HepG2 (cell line): ENCODE data around the gene PEPD.

ENCODE experiments used
- CBX5 ChIP-seq: sonication (generic); formaldehyde crosslinking; IDR thresholded peaks from 2 replicates; pipeline ENCODE4 v1.4.0; 2020; ENCODE audit warnings: missing genetic modification reagents, borderline replicate concordance
- CTCF ChIP-seq: sonication (generic); formaldehyde crosslinking; IDR thresholded peaks from 2 replicates; pipeline ENCODE4 v1.5.0; 2020; ENCODE audit warnings: mild to moderate bottlenecking, missing genetic modification reagents, moderate library complexity
- KLF9 ChIP-seq: IDR thresholded peaks from 2 replicates; pipeline ENCODE4 v1.6.1; 2016; ENCODE audit warnings: low read depth
- NR1H2 ChIP-seq: sonication (generic); formaldehyde crosslinking; IDR thresholded peaks from 2 replicates; pipeline ENCODE4 v1.8.1; 2022; ENCODE audit warnings: low read depth, missing genetic modification reagents, borderline replicate concordance
- SP1 ChIP-seq, 2 experiments: fragments of 450-650 bp in 1 of 2; sonication (generic) in 1 of 2; formaldehyde crosslinking in 1 of 2; IDR thresholded peaks; 2 replicates each; pipeline versions ENCODE4 v1.4.0 to v1.6.1; 2016 to 2020; ENCODE audit warnings: missing genetic modification reagents in 1 of 2
- ZBTB34 ChIP-seq: sonication (generic); formaldehyde crosslinking; IDR thresholded peaks from 2 replicates; pipeline ENCODE4 v1.8.0; 2022; ENCODE audit warnings: mild to moderate bottlenecking, missing genetic modification reagents
- ZFP1 ChIP-seq: IDR thresholded peaks from 2 replicates; pipeline ENCODE4 v1.6.1; 2016
- ZFP36 ChIP-seq: fragments of 150-350 bp; IDR thresholded peaks from 2 replicates; pipeline ENCODE4 v1.6.1; 2018; ENCODE audit warnings: borderline replicate concordance, low read length, low read depth; ENCODE audit not compliant: partially characterized antibody

DNA sequence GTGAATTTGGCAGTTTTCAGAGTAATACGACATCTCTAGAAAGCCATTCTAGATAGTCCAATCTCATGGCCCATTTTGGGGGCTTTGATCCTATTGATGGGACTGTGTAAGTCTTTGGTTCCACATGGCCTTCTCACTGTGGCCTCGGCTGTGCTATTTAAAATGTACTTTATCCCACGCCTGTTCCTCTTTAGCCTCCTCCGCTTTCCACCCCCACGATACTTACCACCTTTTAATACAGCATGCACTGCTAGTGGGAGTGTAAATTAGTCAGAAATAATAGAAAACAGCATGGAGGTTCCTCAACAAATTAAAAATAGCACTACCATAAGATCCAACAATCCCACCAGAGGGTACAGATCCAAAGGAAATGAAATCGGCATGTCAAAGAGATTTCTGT is 176.4 kb downstream of the PEPD start:
- TF ChIP-seq KLF9 (CRISPR knock-in tag) (no peak), ZFP36 (no peak), CBX5 (CRISPR knock-in tag) (no peak), ZFP1 (no peak), NR1H2 (no peak), ZBTB34 (CRISPR knock-in tag) (no peak), SP1 (IDR thresholded peaks at IDR 0.05) (no peak), SP1 (CRISPR knock-in tag; IDR thresholded peaks at IDR 0.05) (no peak), CTCF (CRISPR knock-in tag) (no peak)
